WTC11 (cell line): Measurements from ENCODE around the gene C19orf67. TPM values are rescaled to one million over a fixed set of nuclear protein-coding genes. Genes with fewer than 3 reads are reported as not detected.
A peak's percentile ranks its signal among the peaks of the same experiment; 100 is the strongest.

ENCODE experiments used
- ATAC-seq: fragments of 200-7000 bp; cut with Tn5 transposase; 2 replicates; pipeline ENCODE4 v1.10.0; 2021; ENCODE audit warnings: mild to moderate bottlenecking, moderate library complexity
- CTCF ChIA-PET: fragments of 300-600 bp; sonication (Branson Sonifier 250); formaldehyde crosslinking; loops from one replicate; lab custom pipeline; 2021; ENCODE audit warnings: antibody characterized with exemption; lab: Charles Lee
- POLR2A ChIA-PET: fragments of 350-600 bp; sonication (Branson Sonifier 250); formaldehyde crosslinking; loops from one replicate; lab custom pipeline; 2021; ENCODE audit warnings: antibody characterized with exemption; lab: Charles Lee
- DNase-seq: peaks from one replicate; pipeline ENCODE4 v3.0.0; 2021; ENCODE audit warnings: low spot score
- H3K27ac Mint-ChIP-seq: 2 replicates; pipeline ENCODE4 v1.8.0; 2021; ENCODE audit warnings: mixed read lengths
- H3K27me3 Mint-ChIP-seq: 2 replicates; pipeline ENCODE4 v1.8.0; 2021; ENCODE audit warnings: low read depth, mild to moderate bottlenecking, moderate library complexity, mixed read lengths
- H3K36me3 Mint-ChIP-seq: 2 replicates; pipeline ENCODE4 v1.8.0; 2021; ENCODE audit warnings: mixed read lengths
- H3K4me1 Mint-ChIP-seq: 2 replicates; pipeline ENCODE4 v1.8.0; 2022; ENCODE audit warnings: mixed read lengths
- H3K4me3 Mint-ChIP-seq: 2 replicates; pipeline ENCODE4 v1.8.0; 2021; ENCODE audit warnings: mild to moderate bottlenecking, moderate library complexity, mixed read lengths
- H3K9me3 Mint-ChIP-seq: 2 replicates; pipeline ENCODE4 v1.8.0; 2021; ENCODE audit warnings: mixed read lengths
- KAT7 ChIP-seq: sonication (generic); formaldehyde crosslinking; IDR thresholded peaks from 2 replicates; pipeline ENCODE4 v1.8.1; 2023; ENCODE audit warnings: missing genetic modification reagents, mild to moderate bottlenecking, borderline replicate concordance
- NFATC4 ChIP-seq: fragments of 250-450 bp; sonication (Bioruptor Pico); IDR thresholded peaks from 2 replicates; pipeline ENCODE4 v1.9.0; 2021; ENCODE audit warnings: mild to moderate bottlenecking
- SMAD4 ChIP-seq: sonication (generic); formaldehyde crosslinking; IDR thresholded peaks from 2 replicates; pipeline ENCODE4 v1.8.0; 2022; ENCODE audit warnings: mild to moderate bottlenecking, missing genetic modification reagents
- ZBTB21 ChIP-seq: sonication (generic); formaldehyde crosslinking; IDR thresholded peaks from 2 replicates; pipeline ENCODE4 v1.8.1; 2023; ENCODE audit warnings: mild to moderate bottlenecking, missing genetic modification reagents, borderline replicate concordance
- ZNF423 ChIP-seq: fragments of 250-450 bp; sonication (Bioruptor Pico); IDR thresholded peaks from 2 replicates; pipeline ENCODE4 v2.1.2; 2022; ENCODE audit warnings: mild to moderate bottlenecking, moderate library complexity
- total RNA-seq: library from RNA; stranded (reverse); gene quantifications from 3 replicates; pipeline ENCODE4 v1.2.3, GENCODE V29; 2021
- TF ChIP-seq, protein P1 (sequence below): sonication (generic); formaldehyde crosslinking; conservative IDR thresholded peaks from 2 replicates; pipeline ENCODE4 v1.8.1; 2023; ENCODE audit warnings: mild to moderate bottlenecking, low read depth, missing genetic modification reagents, moderate library complexity
- TF ChIP-seq, protein P2 (sequence below): sonication (generic); formaldehyde crosslinking; IDR thresholded peaks from 2 replicates; pipeline ENCODE4 v1.8.0; 2022; ENCODE audit warnings: mild to moderate bottlenecking, missing genetic modification reagents
- TF ChIP-seq, protein P3 (sequence below): sonication (generic); formaldehyde crosslinking; IDR thresholded peaks from 2 replicates; pipeline ENCODE4 v1.8.0; 2023; ENCODE audit warnings: missing genetic modification reagents, mild to moderate bottlenecking, borderline replicate concordance
- TF ChIP-seq, protein P4 (sequence below): sonication (generic); formaldehyde crosslinking; IDR thresholded peaks from 2 replicates; pipeline ENCODE4 v1.8.1; 2023; ENCODE audit warnings: mild to moderate bottlenecking, missing genetic modification reagents
- TF ChIP-seq, protein P5 (sequence below): sonication (generic); formaldehyde crosslinking; IDR thresholded peaks from 2 replicates; pipeline ENCODE4 v1.8.0; 2022; ENCODE audit warnings: missing genetic modification reagents

The C19orf67 gene
- total RNA-seq, 1 experiment from 2014 or later: 0.35 TPM

DNA sequence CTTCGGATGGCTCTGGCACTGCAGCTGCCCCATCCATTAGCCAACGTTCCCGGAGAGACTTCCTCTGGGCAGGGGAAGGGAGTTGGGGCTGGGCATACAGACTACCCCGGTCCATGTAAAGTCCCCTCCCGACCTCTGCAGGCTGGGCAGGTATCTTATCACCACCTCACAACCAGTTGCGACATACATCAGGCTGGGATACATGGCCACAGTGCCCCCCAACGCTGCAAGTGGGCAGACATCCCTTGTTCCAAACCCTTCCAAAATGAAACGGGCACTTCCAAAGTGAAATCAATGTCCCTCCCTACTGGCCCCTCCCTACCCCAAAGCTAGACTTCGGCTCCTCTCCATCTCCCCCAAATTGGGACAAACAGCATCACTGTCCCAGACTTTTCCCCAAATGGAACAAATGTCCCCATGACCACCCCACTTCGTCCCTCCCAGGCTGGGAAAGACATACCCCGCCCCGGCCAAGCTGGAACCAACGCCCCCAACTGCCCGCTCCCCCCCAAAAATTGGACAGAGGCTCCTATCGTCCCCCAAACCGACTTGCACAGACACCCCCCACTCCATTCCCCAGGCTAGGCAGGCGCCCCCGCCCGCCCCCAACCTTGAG lies 28.7 kb downstream of the C19orf67 start (continued):
- TF ChIP-seq, protein P1, sequence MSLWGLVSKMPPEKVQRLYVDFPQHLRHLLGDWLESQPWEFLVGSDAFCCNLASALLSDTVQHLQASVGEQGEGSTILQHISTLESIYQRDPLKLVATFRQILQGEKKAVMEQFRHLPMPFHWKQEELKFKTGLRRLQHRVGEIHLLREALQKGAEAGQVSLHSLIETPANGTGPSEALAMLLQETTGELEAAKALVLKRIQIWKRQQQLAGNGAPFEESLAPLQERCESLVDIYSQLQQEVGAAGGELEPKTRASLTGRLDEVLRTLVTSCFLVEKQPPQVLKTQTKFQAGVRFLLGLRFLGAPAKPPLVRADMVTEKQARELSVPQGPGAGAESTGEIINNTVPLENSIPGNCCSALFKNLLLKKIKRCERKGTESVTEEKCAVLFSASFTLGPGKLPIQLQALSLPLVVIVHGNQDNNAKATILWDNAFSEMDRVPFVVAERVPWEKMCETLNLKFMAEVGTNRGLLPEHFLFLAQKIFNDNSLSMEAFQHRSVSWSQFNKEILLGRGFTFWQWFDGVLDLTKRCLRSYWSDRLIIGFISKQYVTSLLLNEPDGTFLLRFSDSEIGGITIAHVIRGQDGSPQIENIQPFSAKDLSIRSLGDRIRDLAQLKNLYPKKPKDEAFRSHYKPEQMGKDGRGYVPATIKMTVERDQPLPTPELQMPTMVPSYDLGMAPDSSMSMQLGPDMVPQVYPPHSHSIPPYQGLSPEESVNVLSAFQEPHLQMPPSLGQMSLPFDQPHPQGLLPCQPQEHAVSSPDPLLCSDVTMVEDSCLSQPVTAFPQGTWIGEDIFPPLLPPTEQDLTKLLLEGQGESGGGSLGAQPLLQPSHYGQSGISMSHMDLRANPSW (CRISPR knock-in tag): no peak
- TF ChIP-seq NFATC4 (no peak), ZNF423 (no peak)
- TF ChIP-seq, protein P2, sequence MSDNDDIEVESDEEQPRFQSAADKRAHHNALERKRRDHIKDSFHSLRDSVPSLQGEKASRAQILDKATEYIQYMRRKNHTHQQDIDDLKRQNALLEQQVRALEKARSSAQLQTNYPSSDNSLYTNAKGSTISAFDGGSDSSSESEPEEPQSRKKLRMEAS (CRISPR knock-in tag): no peak

DNA sequence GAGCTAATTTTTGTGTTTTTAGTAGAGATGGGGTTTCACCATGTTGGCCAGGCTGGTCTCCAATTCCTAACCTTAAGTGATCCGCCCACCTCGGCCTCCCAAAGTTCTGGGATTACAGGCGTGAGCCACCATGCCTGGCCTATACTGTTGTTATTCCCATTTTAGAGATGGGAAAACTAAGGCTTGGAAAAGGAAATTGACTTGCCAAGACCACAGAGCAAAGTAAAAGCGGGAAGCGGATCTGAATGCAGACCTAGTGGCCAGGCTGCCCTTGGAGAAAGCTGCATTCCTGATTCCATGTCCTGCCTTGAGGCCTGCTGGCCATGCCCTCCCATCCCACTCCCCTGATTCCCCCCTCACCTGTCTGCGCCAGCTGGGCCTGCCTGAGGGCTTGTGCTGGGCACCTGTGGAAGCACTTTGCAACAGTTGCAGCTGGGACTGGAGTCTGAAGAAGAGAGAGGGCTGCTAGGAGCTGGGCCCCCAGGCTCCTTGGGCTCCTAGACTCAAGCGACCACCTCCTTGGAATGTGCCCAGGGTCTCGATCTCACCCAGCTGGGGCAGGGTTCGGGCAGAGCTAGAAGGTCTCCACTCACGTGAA lies 29.4 kb downstream of the C19orf67 start:
- Mint-ChIP-seq H3K36me3 (peaks cover 6% of the 10 kb centered on the region), H3K4me3 (peak overlapping the region; percentile 75), H3K27me3 (peaks cover 32% of the 10 kb centered on the region), H3K4me1 (peaks cover 12% of the 10 kb centered on the region), H3K9me3 (no peaks in the 10 kb centered on the region), H3K27ac (no peak overlapping the region)
- CTCF ChIA-PET: interaction anchor here (0.8 to 7.8 kb wide), 10 partner anchors 10 to 183 kb away, joined by 3 to 187 read pairs (median 8); partner anchors contain the start of genes ASF1B, IL27RA and MISP3
- DNase-seq: no peak
- POLR2A ChIA-PET: interaction anchor here (0.6 to 1.4 kb wide), 3 partner anchors 16 to 140 kb away, joined by 3 to 4 read pairs (median 3); partner anchors contain the start of gene MISP3
- TF ChIP-seq ZBTB21 (CRISPR knock-in tag) (no peak), KAT7 (no peak), SMAD4 (CRISPR knock-in tag) (no peak)
- TF ChIP-seq, protein P3, sequence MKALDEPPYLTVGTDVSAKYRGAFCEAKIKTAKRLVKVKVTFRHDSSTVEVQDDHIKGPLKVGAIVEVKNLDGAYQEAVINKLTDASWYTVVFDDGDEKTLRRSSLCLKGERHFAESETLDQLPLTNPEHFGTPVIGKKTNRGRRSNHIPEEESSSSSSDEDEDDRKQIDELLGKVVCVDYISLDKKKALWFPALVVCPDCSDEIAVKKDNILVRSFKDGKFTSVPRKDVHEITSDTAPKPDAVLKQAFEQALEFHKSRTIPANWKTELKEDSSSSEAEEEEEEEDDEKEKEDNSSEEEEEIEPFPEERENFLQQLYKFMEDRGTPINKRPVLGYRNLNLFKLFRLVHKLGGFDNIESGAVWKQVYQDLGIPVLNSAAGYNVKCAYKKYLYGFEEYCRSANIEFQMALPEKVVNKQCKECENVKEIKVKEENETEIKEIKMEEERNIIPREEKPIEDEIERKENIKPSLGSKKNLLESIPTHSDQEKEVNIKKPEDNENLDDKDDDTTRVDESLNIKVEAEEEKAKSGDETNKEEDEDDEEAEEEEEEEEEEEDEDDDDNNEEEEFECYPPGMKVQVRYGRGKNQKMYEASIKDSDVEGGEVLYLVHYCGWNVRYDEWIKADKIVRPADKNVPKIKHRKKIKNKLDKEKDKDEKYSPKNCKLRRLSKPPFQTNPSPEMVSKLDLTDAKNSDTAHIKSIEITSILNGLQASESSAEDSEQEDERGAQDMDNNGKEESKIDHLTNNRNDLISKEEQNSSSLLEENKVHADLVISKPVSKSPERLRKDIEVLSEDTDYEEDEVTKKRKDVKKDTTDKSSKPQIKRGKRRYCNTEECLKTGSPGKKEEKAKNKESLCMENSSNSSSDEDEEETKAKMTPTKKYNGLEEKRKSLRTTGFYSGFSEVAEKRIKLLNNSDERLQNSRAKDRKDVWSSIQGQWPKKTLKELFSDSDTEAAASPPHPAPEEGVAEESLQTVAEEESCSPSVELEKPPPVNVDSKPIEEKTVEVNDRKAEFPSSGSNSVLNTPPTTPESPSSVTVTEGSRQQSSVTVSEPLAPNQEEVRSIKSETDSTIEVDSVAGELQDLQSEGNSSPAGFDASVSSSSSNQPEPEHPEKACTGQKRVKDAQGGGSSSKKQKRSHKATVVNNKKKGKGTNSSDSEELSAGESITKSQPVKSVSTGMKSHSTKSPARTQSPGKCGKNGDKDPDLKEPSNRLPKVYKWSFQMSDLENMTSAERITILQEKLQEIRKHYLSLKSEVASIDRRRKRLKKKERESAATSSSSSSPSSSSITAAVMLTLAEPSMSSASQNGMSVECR (CRISPR knock-in tag): no peak
- TF ChIP-seq, protein P4, sequence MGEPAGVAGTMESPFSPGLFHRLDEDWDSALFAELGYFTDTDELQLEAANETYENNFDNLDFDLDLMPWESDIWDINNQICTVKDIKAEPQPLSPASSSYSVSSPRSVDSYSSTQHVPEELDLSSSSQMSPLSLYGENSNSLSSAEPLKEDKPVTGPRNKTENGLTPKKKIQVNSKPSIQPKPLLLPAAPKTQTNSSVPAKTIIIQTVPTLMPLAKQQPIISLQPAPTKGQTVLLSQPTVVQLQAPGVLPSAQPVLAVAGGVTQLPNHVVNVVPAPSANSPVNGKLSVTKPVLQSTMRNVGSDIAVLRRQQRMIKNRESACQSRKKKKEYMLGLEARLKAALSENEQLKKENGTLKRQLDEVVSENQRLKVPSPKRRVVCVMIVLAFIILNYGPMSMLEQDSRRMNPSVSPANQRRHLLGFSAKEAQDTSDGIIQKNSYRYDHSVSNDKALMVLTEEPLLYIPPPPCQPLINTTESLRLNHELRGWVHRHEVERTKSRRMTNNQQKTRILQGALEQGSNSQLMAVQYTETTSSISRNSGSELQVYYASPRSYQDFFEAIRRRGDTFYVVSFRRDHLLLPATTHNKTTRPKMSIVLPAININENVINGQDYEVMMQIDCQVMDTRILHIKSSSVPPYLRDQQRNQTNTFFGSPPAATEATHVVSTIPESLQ (CRISPR knock-in tag): no peak
- TF ChIP-seq, protein P5, sequence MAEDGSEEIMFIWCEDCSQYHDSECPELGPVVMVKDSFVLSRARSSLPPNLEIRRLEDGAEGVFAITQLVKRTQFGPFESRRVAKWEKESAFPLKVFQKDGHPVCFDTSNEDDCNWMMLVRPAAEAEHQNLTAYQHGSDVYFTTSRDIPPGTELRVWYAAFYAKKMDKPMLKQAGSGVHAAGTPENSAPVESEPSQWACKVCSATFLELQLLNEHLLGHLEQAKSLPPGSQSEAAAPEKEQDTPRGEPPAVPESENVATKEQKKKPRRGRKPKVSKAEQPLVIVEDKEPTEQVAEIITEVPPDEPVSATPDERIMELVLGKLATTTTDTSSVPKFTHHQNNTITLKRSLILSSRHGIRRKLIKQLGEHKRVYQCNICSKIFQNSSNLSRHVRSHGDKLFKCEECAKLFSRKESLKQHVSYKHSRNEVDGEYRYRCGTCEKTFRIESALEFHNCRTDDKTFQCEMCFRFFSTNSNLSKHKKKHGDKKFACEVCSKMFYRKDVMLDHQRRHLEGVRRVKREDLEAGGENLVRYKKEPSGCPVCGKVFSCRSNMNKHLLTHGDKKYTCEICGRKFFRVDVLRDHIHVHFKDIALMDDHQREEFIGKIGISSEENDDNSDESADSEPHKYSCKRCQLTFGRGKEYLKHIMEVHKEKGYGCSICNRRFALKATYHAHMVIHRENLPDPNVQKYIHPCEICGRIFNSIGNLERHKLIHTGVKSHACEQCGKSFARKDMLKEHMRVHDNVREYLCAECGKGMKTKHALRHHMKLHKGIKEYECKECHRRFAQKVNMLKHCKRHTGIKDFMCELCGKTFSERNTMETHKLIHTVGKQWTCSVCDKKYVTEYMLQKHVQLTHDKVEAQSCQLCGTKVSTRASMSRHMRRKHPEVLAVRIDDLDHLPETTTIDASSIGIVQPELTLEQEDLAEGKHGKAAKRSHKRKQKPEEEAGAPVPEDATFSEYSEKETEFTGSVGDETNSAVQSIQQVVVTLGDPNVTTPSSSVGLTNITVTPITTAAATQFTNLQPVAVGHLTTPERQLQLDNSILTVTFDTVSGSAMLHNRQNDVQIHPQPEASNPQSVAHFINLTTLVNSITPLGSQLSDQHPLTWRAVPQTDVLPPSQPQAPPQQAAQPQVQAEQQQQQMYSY (CRISPR knock-in tag): peak; percentile 62; the same call in 1 of the 2 replicates
- no peak for ATAC-seq
